GM23338 (cell line): ENCODE data around the gene SPPL2C. TPM values are rescaled to one million over a fixed set of nuclear protein-coding genes. Genes with fewer than 3 reads are reported as not detected.
A peak's percentile ranks its signal among the peaks of the same experiment; 100 is the strongest.

Experiments
- ATAC-seq: fragments of 200-7000 bp; cut with Tn5 transposase; 3 replicates; pipeline ENCODE4 v1.9.1; 2020
- DNase-seq: peaks from one replicate; pipeline ENCODE4 v3.0.0-alpha.2; 2015; ENCODE audit warnings: low spot score
- H2AFZ ChIP-seq: fragments of 200-600 bp; sonication (generic); 2 replicates; pipeline ENCODE4 v1.8.0; 2016; ENCODE audit warnings: antibody characterized with exemption, mild to moderate bottlenecking, moderate library complexity
- H3F3A ChIP-seq: fragments of 200-600 bp; sonication (generic); replicated peaks from 2 replicates; pipeline ENCODE4 v1.8.0; 2017; ENCODE audit warnings: antibody characterized with exemption, mixed run types, low read depth
- H3K27ac ChIP-seq: fragments of 200-600 bp; sonication (generic); 2 replicates; pipeline ENCODE4 v1.6.1; 2016; ENCODE audit warnings: low read depth
- H3K27me3 ChIP-seq: fragments of 200-600 bp; sonication (generic); 2 replicates; pipeline ENCODE4 v1.8.0; 2016; ENCODE audit warnings: mild to moderate bottlenecking, mixed run types, moderate library complexity; ENCODE audit not compliant: insufficient read depth
- H3K36me3 ChIP-seq: fragments of 200-600 bp; sonication (generic); 2 replicates; pipeline ENCODE4 v1.8.0; 2016; ENCODE audit warnings: mild to moderate bottlenecking; ENCODE audit not compliant: insufficient read depth
- H3K4me1 ChIP-seq: fragments of 200-600 bp; sonication (generic); 2 replicates; pipeline ENCODE4 v1.8.0; 2016; ENCODE audit warnings: mild to moderate bottlenecking, moderate library complexity; ENCODE audit not compliant: insufficient read depth
- H3K4me2 ChIP-seq: fragments of 200-600 bp; sonication (generic); 2 replicates; pipeline ENCODE4 v1.7.1; 2017; ENCODE audit warnings: mixed run types
- H3K4me3 ChIP-seq: fragments of 200-600 bp; sonication (generic); 2 replicates; pipeline ENCODE4 v1.6.1; 2016; ENCODE audit warnings: mixed run types
- H3K79me2 ChIP-seq: fragments of 200-600 bp; sonication (generic); replicated peaks from 2 replicates; pipeline ENCODE4 v1.8.0; 2017; ENCODE audit warnings: mild to moderate bottlenecking; ENCODE audit not compliant: insufficient read depth
- H3K9me2 ChIP-seq: fragments of 200-600 bp; sonication (generic); 2 replicates; pipeline ENCODE4 v1.8.0; 2017; ENCODE audit not compliant: insufficient read depth
- H4K20me1 ChIP-seq: fragments of 200-600 bp; sonication (generic); replicated peaks from 2 replicates; pipeline ENCODE4 v1.8.0; 2017; ENCODE audit warnings: mild to moderate bottlenecking; ENCODE audit not compliant: insufficient read depth
- H3K27ac Mint-ChIP-seq: 2 replicates; pipeline ENCODE4 v1.8.0; 2020; ENCODE audit warnings: inconsistent platforms, mild to moderate bottlenecking, moderate library complexity, mixed read lengths
- H3K27me3 Mint-ChIP-seq: 3 replicates; pipeline ENCODE4 v1.8.0; 2022; ENCODE audit warnings: low read depth, mild to moderate bottlenecking, moderate library complexity, mixed read lengths, inconsistent platforms; ENCODE audit not compliant: insufficient read depth, poor library complexity
- H3K36me3 Mint-ChIP-seq: 3 replicates; pipeline ENCODE4 v1.8.0; 2021; ENCODE audit warnings: low read depth, mild to moderate bottlenecking, inconsistent platforms, moderate library complexity, mixed read lengths
- H3K4me1 Mint-ChIP-seq: 3 replicates; pipeline ENCODE4 v1.8.0; 2020; ENCODE audit warnings: mild to moderate bottlenecking, inconsistent platforms, mixed read lengths
- H3K4me3 Mint-ChIP-seq: 3 replicates; pipeline ENCODE4 v1.8.0; 2021; ENCODE audit warnings: moderate library complexity, mild to moderate bottlenecking, inconsistent platforms, mixed read lengths
- H3K9me3 Mint-ChIP-seq: 3 replicates; pipeline ENCODE4 v1.8.0; 2020; ENCODE audit warnings: moderate library complexity, mild to moderate bottlenecking, inconsistent platforms, mixed read lengths
- CREB1 ChIP-seq: fragments of 250-450 bp; sonication (Bioruptor Pico); IDR thresholded peaks from 2 replicates; pipeline ENCODE4 v1.5.0; 2020; ENCODE audit warnings: low read depth, mild to moderate bottlenecking, moderate library complexity
- CTCF ChIP-seq, 2 experiments: fragments of 200-600 bp in 1 of 2; sonication (generic) in 1 of 2; conservative IDR thresholded peaks; 2 replicates each; pipeline versions ENCODE4 v1.5.1 to v1.6.1; 2016 to 2017; ENCODE audit warnings: antibody characterized with exemption in 2 of 2, low read depth in 2 of 2, mild to moderate bottlenecking in 2 of 2, moderate library complexity in 1 of 2
- ETS1 ChIP-seq: IDR thresholded peaks from 2 replicates; pipeline ENCODE4 v1.6.1; 2016; ENCODE audit warnings: antibody characterized with exemption
- EZH2 ChIP-seq: fragments of 200-600 bp; sonication (generic); IDR thresholded peaks from one replicate; pipeline ENCODE4 v1.8.0; 2017; ENCODE audit warnings: antibody characterized with exemption, mild to moderate bottlenecking, low read depth; ENCODE audit not compliant: unreplicated experiment
- EZH2phosphoT487 ChIP-seq: fragments of 200-600 bp; sonication (generic); IDR thresholded peaks from one replicate; pipeline ENCODE4 v1.8.1; 2018; ENCODE audit warnings: antibody characterized with exemption; ENCODE audit not compliant: unreplicated experiment
- JUNB ChIP-seq: IDR thresholded peaks from one replicate; pipeline ENCODE4 v1.6.1; 2016; ENCODE audit warnings: antibody characterized with exemption; ENCODE audit not compliant: unreplicated experiment
- NANOG ChIP-seq: IDR thresholded peaks from 2 replicates; pipeline ENCODE4 v1.6.1; 2016; ENCODE audit warnings: antibody characterized with exemption, borderline replicate concordance
- POLR2AphosphoS5 ChIP-seq: IDR thresholded peaks from 2 replicates; pipeline ENCODE4 v1.6.1; 2016; ENCODE audit warnings: antibody characterized with exemption, low read depth
- REST ChIP-seq: IDR thresholded peaks from one replicate; pipeline ENCODE4 v1.6.1; 2018; ENCODE audit warnings: antibody characterized with exemption; ENCODE audit not compliant: unreplicated experiment
- STAT1 ChIP-seq: IDR thresholded peaks from one replicate; pipeline ENCODE4 v1.6.1; 2016; ENCODE audit warnings: antibody characterized with exemption; ENCODE audit not compliant: unreplicated experiment
- ZNF114 ChIP-seq: fragments of 250-450 bp; sonication (Bioruptor Pico); IDR thresholded peaks from 2 replicates; pipeline ENCODE4 v1.5.0; 2020; ENCODE audit warnings: mild to moderate bottlenecking, moderate library complexity
- ZNF331 ChIP-seq: fragments of 250-450 bp; sonication (Bioruptor Pico); IDR thresholded peaks from 2 replicates; pipeline ENCODE4 v1.5.0; 2020; ENCODE audit warnings: low read depth, mild to moderate bottlenecking, moderate library complexity
- polyA plus RNA-seq: library from polyadenylated mRNA; unstranded; fragments of >200 nt; fragmentation: Nextera tagmentation; extraction: Ambion mirVana; gene quantifications from 2 replicates; pipeline ENCODE4 v1.2.1, GENCODE V29; 2016
- total RNA-seq: library from RNA; depleted of rRNA; stranded (reverse); fragments of >200 nt; shearing (Covaris generic); gene quantifications from 2 replicates; pipeline ENCODE4 v1.2.3, GENCODE V29; 2014

Gene SPPL2C
- total and polyA plus RNA-seq, 2 experiments from 2014 or later = 0.14 TPM; not detected in 1

DNA sequence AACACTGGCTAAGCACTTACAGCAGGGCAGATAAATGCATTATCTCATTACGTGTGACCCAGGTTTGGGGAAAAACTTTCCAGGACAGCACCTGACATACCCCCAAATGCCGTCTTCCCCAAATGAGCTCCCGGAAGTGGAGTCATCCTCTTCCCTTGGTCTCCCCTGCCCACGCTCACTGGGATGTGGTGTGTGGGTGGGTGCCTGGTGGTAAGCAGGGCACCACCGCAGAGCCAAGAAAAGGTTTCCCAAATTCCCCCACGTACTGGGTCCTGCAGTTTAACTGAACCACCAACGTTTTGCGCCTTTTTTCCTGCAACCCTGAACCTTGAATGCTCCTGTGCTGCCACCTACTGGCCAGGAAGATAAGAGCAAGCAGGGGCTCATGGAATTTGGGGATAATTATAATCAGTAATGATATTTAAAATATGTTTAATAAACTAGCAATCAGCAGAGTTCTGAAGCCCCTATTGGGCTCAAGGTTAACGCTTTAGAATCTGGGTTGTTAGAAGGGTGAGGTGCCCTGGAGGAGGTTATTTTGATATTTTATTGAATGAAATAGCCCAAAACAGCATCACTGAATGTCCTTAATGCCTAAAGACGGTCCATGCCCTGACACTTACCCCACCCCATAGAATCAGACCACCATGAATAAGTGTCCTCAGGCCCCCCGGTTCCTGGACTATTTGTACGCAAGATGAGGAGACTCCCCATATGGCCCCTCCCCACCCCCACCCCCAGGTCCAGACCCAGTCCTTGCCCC is 8.0 kb downstream of the SPPL2C start:
- Histone ChIP-seq H3K9me2 (no peaks in the 10 kb centered on the region), H2AFZ (no peak overlapping the region), H3K27ac (no peak overlapping the region), H3K4me2 (no peak overlapping the region), H3K4me3 (no peak overlapping the region), H3K79me2 (no peaks in the 10 kb centered on the region), H3K27me3 (no peaks in the 10 kb centered on the region), H3K36me3 (no peaks in the 10 kb centered on the region), H3K4me1 (no peaks in the 10 kb centered on the region), H3F3A (no peaks in the 10 kb centered on the region), H4K20me1 (no peaks in the 10 kb centered on the region)
- no peaks in the 10 kb centered on the region for H3K36me3 Mint-ChIP-seq
- no peak for TF ChIP-seq STAT1
- peak; percentile 97 to 98 for TF ChIP-seq CTCF (conservative IDR thresholded peaks at IDR 0.05; ENCODE audit: low read depth in 2 of 2)
- no peak for TF ChIP-seq REST
- ATAC-seq (peak; percentile 65), DNase-seq (peak; percentile 86)
- H3K27ac Mint-ChIP-seq = no peak overlapping the region
- H3K4me3 Mint-ChIP-seq = no peak overlapping the region
- H3K9me3 Mint-ChIP-seq = 0 out of 3 replicates have a peak, but pooled peaks cover 5% of the 10 kb centered on the region
- peaks cover 9% of the 10 kb centered on the region for H3K27me3 Mint-ChIP-seq
- no peaks in the 10 kb centered on the region for H3K4me1 Mint-ChIP-seq

DNA sequence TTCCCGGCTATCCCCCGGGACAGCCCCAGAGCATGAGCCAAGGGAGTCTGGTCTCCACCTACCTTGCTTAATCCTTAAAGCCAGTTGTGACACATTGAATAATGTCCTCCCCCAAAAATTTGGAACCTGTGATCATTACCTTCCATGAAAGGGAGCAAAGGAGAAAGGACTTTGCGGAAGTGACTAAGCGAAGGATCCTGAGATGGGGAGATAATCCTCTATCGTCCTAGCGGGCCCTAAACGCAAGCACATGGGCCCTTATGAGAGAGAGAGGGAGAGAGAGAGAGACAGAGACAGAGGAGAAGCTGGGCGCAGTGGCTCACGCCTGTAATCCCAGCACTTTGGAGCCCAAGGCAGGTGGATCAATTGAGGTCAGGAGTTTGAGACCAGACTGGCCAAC is 9.5 kb downstream of the SPPL2C start:
- H4K20me1 ChIP-seq = no peaks in the 10 kb centered on the region
- no peak overlapping the region for H2AFZ ChIP-seq
- no peaks in the 10 kb centered on the region for H3K27me3 ChIP-seq
- Mint-ChIP-seq H3K36me3 (no peaks in the 10 kb centered on the region), H3K4me3 (no peak overlapping the region), H3K4me1 (peaks cover 2% of the 10 kb centered on the region; the same call in 1 of the 3 replicates), H3K27ac (no peak overlapping the region), H3K9me3 (0 out of 3 replicates have a peak, but pooled peaks cover 5% of the 10 kb centered on the region), H3K27me3 (peaks cover 9% of the 10 kb centered on the region)
- H3K4me3 ChIP-seq = no peak overlapping the region
- H3K4me1 ChIP-seq = no peaks in the 10 kb centered on the region
- H3K27ac ChIP-seq = no peak overlapping the region
- no peaks in the 10 kb centered on the region for H3K36me3 ChIP-seq
- no peaks in the 10 kb centered on the region for H3K9me2 ChIP-seq
- TF ChIP-seq POLR2AphosphoS5 (no peak), ZNF114 (no peak), ZNF331 (no peak), ETS1 (no peak), STAT1 (no peak), JUNB (no peak), EZH2phosphoT487 (no peak), CREB1 (no peak), EZH2 (no peak), NANOG (no peak)
- H3F3A ChIP-seq = no peaks in the 10 kb centered on the region
- ATAC-seq = no peak
- no peak overlapping the region for H3K4me2 ChIP-seq
- DNase-seq = no peak
- no peaks in the 10 kb centered on the region for H3K79me2 ChIP-seq
